Measurements from ENCODE around the gene TRIM41.

DNA sequence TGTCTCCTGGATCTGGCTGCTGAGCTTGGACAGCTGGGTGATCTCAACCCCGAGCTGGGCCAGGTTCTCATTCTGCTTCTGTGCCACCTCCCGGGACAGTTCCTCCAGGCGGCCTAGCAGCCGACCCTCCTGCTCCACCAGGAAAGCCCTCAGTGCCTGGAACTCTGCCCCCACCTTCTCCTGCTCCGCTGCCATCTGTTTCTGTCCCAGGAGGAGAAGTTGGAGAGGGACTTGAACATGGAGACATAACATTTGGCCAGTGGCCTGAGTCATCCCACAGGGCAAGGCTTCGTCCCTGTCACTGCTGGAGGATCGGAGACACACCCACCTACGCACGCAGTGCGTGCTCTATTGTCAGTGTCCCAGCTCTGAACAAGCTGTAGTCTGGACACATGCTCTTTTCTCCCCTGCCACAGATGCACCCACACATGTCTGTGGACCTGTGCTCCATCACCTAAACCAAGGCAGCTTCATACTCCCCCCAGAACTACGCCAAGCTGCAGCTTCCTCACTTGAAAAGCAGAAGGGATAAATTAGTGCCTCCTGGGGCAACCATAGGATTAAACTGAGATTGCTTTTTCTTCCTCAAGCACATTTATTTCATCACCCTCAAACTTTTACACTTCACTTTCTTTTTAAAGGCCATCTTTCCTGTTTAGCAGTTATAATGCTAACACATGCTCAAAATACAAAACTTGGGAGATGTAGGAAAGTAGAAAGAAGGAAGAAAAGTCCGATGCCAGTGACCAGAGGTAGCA, 23.0 kb upstream of the TRIM41 start:
- no peak for TF ChIP-seq ZBTB7A (IDR thresholded peaks at IDR 0.05; ENCODE audit: low read depth)
- TF ChIP-seq USF1 (IDR thresholded peaks at IDR 0.05): no peak

All from Ishikawa (cell line).